Parathyroid adenoma (tissue), 2 donors: ENCODE results near the gene SNCB.
A peak's percentile ranks its signal among the peaks of the same experiment; 100 is the strongest.

Source experiments
- H2AFZ ChIP-seq: fragments of 300-600 bp; sonication (generic); one replicate; pipeline ENCODE4 v1.7.0; 2017; ENCODE audit warnings: antibody characterized with exemption, mild to moderate bottlenecking
- H3K27ac ChIP-seq: fragments of 300-600 bp; sonication (generic); one replicate; pipeline ENCODE4 v1.7.0; 2017
- H3K27me3 ChIP-seq: fragments of 300-600 bp; sonication (generic); one replicate; pipeline ENCODE4 v1.7.0; 2017; ENCODE audit warnings: low read length; ENCODE audit not compliant: control insufficient read depth, insufficient read depth
- H3K36me3 ChIP-seq: fragments of 300-600 bp; sonication (generic); one replicate; pipeline ENCODE4 v1.7.0; 2017; ENCODE audit warnings: low read length; ENCODE audit not compliant: control insufficient read depth, insufficient read depth
- H3K4me1 ChIP-seq: fragments of 300-600 bp; sonication (generic); one replicate; pipeline ENCODE4 v1.7.0; 2017; ENCODE audit warnings: control low read depth
- H3K4me2 ChIP-seq: fragments of 300-600 bp; sonication (generic); one replicate; pipeline ENCODE4 v1.7.0; 2017; ENCODE audit warnings: low read length
- H3K4me3 ChIP-seq: fragments of 300-600 bp; sonication (generic); one replicate; pipeline ENCODE4 v1.7.0; 2017; ENCODE audit warnings: low read depth, low read length
- H3K79me2 ChIP-seq: fragments of 300-600 bp; sonication (generic); one replicate; pipeline ENCODE4 v1.7.0; 2017; ENCODE audit warnings: control low read depth
- H3K9ac ChIP-seq: fragments of 300-600 bp; sonication (generic); one replicate; pipeline ENCODE4 v1.7.0; 2017; ENCODE audit warnings: mild to moderate bottlenecking
- H3K9me3 ChIP-seq: fragments of 300-600 bp; sonication (generic); one replicate; pipeline ENCODE4 v1.7.0; 2017; ENCODE audit warnings: low read length; ENCODE audit not compliant: control insufficient read depth
- CTCF ChIP-seq: fragments of 300-600 bp; sonication (generic); IDR thresholded peaks from one replicate; pipeline ENCODE4 v1.7.0; 2017; ENCODE audit warnings: antibody characterized with exemption, mild to moderate bottlenecking
- donor health status: primary hyperparathyroidism.

Gene SNCB

GRCh38 chr5:176597417-176598389 is 32.6 kb downstream of the SNCB start:
- Histone ChIP-seq H3K36me3 (no peaks in the 10 kb centered on the region), H3K27me3 (no peaks in the 10 kb centered on the region), H3K79me2 (no peaks in the 10 kb centered on the region), H3K4me2 (no peak overlapping the region), H2AFZ (peak overlapping the region; percentile 20), H3K9me3 (no peaks in the 10 kb centered on the region), H3K27ac (no peak overlapping the region), H3K4me1 (no peaks in the 10 kb centered on the region), H3K4me3 (no peak overlapping the region), H3K9ac (no peak overlapping the region)
- TF ChIP-seq CTCF, result no peak

GRCh38 chr5:176596689-176597416 is 33.5 kb downstream of the SNCB start:
- no peaks in the 10 kb centered on the region for H3K36me3 ChIP-seq
- H3K4me2 ChIP-seq, result peak overlapping the region; percentile 53
- no peak overlapping the region for H3K4me3 ChIP-seq
- TF ChIP-seq CTCF, result no peak
- no peak overlapping the region for H3K27ac ChIP-seq
- no peak overlapping the region for H3K9ac ChIP-seq
- no peaks in the 10 kb centered on the region for H3K9me3 ChIP-seq
- H2AFZ ChIP-seq, result no peak overlapping the region
- H3K27me3 ChIP-seq, result no peaks in the 10 kb centered on the region
- no peaks in the 10 kb centered on the region for H3K79me2 ChIP-seq
- no peaks in the 10 kb centered on the region for H3K4me1 ChIP-seq

- Histone ChIP-seq H3K4me1 (no peaks in the 10 kb centered on the region), H3K4me3 (no peak overlapping the region), H3K79me2 (no peaks in the 10 kb centered on the region), H3K9ac (no peak overlapping the region), H3K9me3 (no peaks in the 10 kb centered on the region), H2AFZ (no peak overlapping the region), H3K27ac (no peak overlapping the region), H3K27me3 (no peaks in the 10 kb centered on the region), H3K36me3 (no peaks in the 10 kb centered on the region), H3K4me2 (peak overlapping the region; percentile 33)
- no peak for TF ChIP-seq CTCF
These were observed 34.2 kb downstream of the SNCB start for GRCh38 chr5:176596069-176596644.

- Histone ChIP-seq H3K4me1 (no peaks in the 10 kb centered on the region), H3K9me3 (no peaks in the 10 kb centered on the region), H3K27ac (no peak overlapping the region), H3K4me2 (no peak overlapping the region), H3K27me3 (no peaks in the 10 kb centered on the region), H3K36me3 (no peaks in the 10 kb centered on the region), H3K79me2 (no peaks in the 10 kb centered on the region), H2AFZ (no peak overlapping the region), H3K9ac (no peak overlapping the region), H3K4me3 (no peak overlapping the region)
- TF ChIP-seq CTCF, result no peak
These were observed 34.9 kb downstream of the SNCB start for GRCh38 chr5:176595386-176595943.
